Dendritic cell treated with granulocyte-macrophage colony-stimulating factor and Interleukin-4, amounts not matched to agents 40 ng/mL and 50 ng/mL, for 4 days (primary cell): ENCODE results near the gene SIGLEC8.
"Not testable (repeated sequence)": the region's sequence is repeated elsewhere in the genome, so short reads cannot be mapped to it uniquely, and the experiment has no call there.

Source experiments
- H3K27ac Mint-ChIP-seq: one replicate; pipeline ENCODE4 v1.8.0; 2022; ENCODE audit warnings: mild to moderate bottlenecking, mixed read lengths
- H3K27me3 Mint-ChIP-seq: one replicate; pipeline ENCODE4 v1.8.0; 2022; ENCODE audit warnings: mild to moderate bottlenecking, mixed read lengths
- H3K36me3 Mint-ChIP-seq: one replicate; pipeline ENCODE4 v1.8.0; 2022; ENCODE audit warnings: low read depth, mixed read lengths
- H3K4me1 Mint-ChIP-seq: one replicate; pipeline ENCODE4 v1.8.0; 2022; ENCODE audit warnings: low read depth, mixed read lengths
- H3K4me3 Mint-ChIP-seq: one replicate; pipeline ENCODE4 v1.8.0; 2022; ENCODE audit warnings: mild to moderate bottlenecking, moderate library complexity, mixed read lengths
- H3K9me3 Mint-ChIP-seq: one replicate; pipeline ENCODE4 v1.8.0; 2022; ENCODE audit warnings: mixed read lengths
- intact Hi-C: fragments of 100-400 bp; cut with micrococcal nuclease; formaldehyde crosslinking; loops from one replicate; pipeline ENCODE4 v1.15.0; 2022

SIGLEC8 gene

DNA sequence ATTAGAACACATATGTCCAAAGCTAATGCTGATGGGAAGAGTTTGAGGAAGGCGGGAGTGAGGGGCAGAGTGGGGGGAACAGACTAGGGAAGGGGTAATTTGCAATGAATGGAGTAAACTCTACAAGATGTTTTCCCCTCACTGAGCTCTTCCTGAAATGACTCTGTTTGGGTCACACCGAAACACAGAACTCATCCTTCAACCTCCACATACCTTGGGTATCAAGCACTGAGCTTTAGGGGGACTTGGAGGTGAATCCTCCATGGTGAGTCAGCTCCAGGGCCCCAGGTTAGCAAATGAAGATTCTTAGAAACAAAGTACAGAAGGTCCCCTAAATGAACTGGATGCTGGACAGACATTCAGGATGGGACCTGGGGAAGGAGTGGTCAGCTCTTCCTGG is 39.5 kb downstream of the SIGLEC8 start:
- H3K27me3 Mint-ChIP-seq: peaks cover 16% of the 10 kb centered on the region
- peaks cover 63% of the 10 kb centered on the region for H3K4me1 Mint-ChIP-seq
- H3K4me3 Mint-ChIP-seq: no peak overlapping the region

GRCh38 chr19:51417810-51418157 is 40.5 kb downstream of the SIGLEC8 start:
- peak overlapping the region; percentile 92 for H3K27ac Mint-ChIP-seq
- intact Hi-C loops: no loop called here
- H3K27me3 Mint-ChIP-seq: peaks cover 12% of the 10 kb centered on the region
- peaks cover 23% of the 10 kb centered on the region for H3K36me3 Mint-ChIP-seq
- H3K4me3 Mint-ChIP-seq: peak overlapping the region; percentile 66
- H3K9me3 Mint-ChIP-seq: no peaks in the 10 kb centered on the region
- H3K4me1 Mint-ChIP-seq: peaks cover 63% of the 10 kb centered on the region

More for the DNA sequence above, 39.5 kb downstream of the SIGLEC8 start:
- intact Hi-C loops: no loop called here
- Mint-ChIP-seq H3K9me3 (no peaks in the 10 kb centered on the region), H3K36me3 (peaks cover 15% of the 10 kb centered on the region), H3K27ac (peak overlapping the region; percentile 74)

DNA sequence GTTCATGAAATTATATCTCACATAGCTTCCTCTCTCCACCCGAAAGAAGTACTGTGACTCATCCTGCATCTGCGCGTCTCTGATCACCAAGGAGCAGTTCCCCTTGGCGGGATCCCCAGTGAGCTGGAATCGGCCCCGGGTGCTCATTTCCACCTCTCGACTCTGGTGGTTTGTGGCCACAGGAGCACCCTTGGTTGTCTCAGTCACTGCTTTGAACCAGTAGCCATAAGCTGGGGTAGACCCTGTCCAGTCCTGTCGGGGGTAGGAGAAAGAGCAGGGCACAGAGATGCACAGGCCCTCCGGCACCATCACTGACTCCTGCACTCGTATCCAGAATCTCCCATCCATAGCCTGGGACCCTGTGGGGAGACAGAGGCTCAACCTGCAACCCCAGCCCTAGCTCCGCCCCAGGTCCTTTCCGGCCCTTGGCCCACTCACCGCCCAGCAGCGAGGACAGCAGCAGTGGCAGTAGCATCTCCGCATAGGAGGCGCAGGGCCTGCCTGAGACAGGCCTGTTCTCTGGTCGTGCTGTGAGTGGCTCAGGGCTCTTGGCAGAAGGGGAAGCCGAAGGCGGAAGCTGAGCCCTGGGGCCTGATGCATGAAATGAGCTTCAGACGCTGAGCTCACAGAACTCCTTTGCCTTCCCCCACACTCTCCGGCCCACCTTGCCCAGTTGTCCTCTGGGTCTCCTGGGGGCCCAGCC is 41.0 kb downstream of the SIGLEC8 start, which contains the start of gene SIGLEC10:
SIGLEC10 (minus strand) TSS at position 536 of the 703 bp plus-strand sequence; CDS start at position 475, 61 bp downstream.
- Mint-ChIP-seq H3K27me3 (peaks cover 12% of the 10 kb centered on the region), H3K27ac (peak within 1 kb of the TSS; percentile 92), H3K36me3 (peaks cover 28% of the 10 kb centered on the region), H3K4me3 (peak within 1 kb of the TSS; percentile 66), H3K4me1 (peaks cover 63% of the 10 kb centered on the region), H3K9me3 (no peaks in the 10 kb centered on the region)
- intact Hi-C loops: no loop called here

DNA sequence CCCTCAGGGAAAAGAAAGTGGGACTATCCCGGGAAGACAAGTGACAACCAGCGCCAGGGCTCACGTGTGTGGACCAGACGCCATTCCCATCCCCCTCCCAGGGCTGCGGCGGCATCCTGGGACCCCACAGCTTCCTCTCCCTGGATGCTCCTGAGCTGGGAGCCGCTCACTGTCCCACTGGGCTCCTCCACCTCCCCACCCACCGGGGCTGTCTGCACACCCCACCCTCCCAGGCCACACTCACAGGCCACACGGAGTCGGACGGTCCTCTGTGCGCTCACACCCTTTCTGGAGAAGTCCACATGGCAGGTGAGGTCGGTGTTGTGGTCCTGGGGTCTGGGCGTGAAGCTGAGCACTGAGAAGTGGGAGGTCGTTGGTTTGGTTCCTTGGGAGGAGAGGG is 41.8 kb downstream of the SIGLEC8 start:
- H3K27me3 Mint-ChIP-seq, intact Hi-C loops, H3K4me3 Mint-ChIP-seq, H3K9me3 Mint-ChIP-seq: not testable (repeated sequence)
- Mint-ChIP-seq H3K36me3 (peaks cover 33% of the 10 kb centered on the region), H3K4me1 (peaks cover 55% of the 10 kb centered on the region), H3K27ac (peak overlapping the region; percentile 92)

DNA sequence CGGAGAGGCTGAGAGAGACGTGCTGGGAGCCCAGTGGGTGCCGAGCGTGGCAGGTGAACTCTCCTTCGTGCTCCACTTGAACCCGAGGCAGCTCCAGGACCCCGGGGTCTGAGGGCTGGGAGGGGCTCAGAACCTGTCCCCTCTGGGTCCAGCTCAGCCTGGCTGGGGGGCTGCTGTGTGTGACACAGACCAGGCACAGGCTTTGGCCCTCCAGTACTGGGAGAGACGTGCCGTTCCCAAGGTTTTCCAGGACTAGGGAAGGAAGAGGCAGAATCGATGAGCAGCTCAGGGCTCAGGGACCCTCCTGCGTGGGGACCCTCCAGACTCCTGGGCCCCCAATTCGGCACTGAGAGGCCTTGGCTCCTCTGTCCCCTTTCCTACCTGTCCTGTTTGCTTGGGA is 43.1 kb downstream of the SIGLEC8 start:
- Mint-ChIP-seq H3K4me1 (peaks cover 55% of the 10 kb centered on the region), H3K27me3 (peaks cover 2% of the 10 kb centered on the region), H3K36me3 (peaks cover 43% of the 10 kb centered on the region), H3K4me3 (no peak overlapping the region), H3K27ac (peak overlapping the region; percentile 50), H3K9me3 (no peaks in the 10 kb centered on the region)
- intact Hi-C loops: no loop called here

- Mint-ChIP-seq H3K4me1 (peaks cover 58% of the 10 kb centered on the region), H3K9me3 (no peaks in the 10 kb centered on the region), H3K27ac (no peak overlapping the region), H3K4me3 (no peak overlapping the region), H3K27me3 (peaks cover 2% of the 10 kb centered on the region), H3K36me3 (peaks cover 43% of the 10 kb centered on the region)
- intact Hi-C loops: no loop called here
Observed at GRCh38 chr19:51410950-51411748, 47.1 kb downstream of the SIGLEC8 start.

DNA sequence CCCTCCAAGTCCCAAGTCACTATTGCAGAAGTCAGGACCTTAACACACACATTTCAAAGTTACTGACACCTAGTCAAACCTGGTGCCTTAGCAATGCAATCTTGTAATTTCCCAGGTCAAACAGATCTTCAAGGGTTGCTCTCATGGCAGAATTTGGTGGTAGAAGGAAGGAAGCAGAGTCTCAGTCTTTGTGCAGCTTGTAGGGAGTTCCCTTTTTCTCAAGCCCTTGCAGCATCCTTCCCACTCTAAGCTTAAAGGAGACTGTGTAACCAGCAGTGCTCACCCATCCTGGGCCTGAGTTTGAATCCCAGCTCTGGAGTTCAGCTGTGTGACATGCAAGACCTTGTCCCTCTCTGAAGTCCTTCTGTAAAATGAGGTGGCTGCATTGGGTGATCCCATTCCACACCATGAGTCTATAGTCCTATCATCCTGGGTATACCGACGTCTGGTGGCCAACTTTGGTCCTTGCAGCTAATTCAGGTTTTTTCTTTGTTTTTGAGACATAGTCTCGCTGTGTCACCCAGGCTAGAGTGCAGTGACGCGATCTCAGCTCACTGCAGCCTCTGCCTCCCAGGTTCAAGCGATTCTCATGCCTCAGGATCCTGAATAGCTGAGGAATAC is 50.6 kb downstream of the SIGLEC8 start:
- Mint-ChIP-seq H3K9me3 (peaks cover 12% of the 10 kb centered on the region), H3K27ac (peak overlapping the region; percentile 61), H3K4me1 (peaks cover 52% of the 10 kb centered on the region), H3K27me3 (peaks cover 2% of the 10 kb centered on the region), H3K4me3 (no peak overlapping the region), H3K36me3 (peaks cover 19% of the 10 kb centered on the region)
- intact Hi-C loops: no loop called here

DNA sequence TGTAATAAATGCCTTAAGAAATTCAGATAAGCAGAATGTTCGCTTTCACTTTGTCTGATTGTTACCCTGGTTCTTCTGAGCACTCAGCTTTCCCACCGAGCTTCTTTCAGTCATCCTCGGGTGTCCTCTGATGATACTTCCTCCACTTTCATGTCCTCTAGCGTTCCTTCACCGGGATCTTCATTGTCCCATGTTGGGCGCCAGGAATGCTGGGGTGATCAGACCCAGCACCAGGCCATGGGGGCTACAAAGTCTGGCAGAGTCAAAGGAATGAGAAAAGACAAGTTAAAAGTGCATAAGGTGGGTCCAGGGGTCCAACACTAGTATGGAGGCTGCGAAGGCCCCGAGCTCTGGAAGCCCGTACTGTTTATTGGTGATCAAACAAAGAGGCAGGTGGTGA is 56.1 kb downstream of the SIGLEC8 start:
- Mint-ChIP-seq H3K27me3 (no peaks in the 10 kb centered on the region), H3K36me3 (peaks cover 7% of the 10 kb centered on the region), H3K9me3 (peaks cover 26% of the 10 kb centered on the region), H3K27ac (no peak overlapping the region), H3K4me1 (peaks cover 20% of the 10 kb centered on the region), H3K4me3 (no peak overlapping the region)
- intact Hi-C loops: no loop called here
